IgD-negative memory B cell (primary cell): ENCODE measurements around the gene ABHD15. TPM values are rescaled to one million over a fixed set of nuclear protein-coding genes. Genes with fewer than 3 reads are reported as not detected.

Experiments
- polyA plus RNA-seq: library from polyadenylated mRNA; unstranded; fragments of 300-500 nt; fragmentation: Illumina TruSeq; gene quantifications from one replicate; pipeline ENCODE4 v1.2.3, GENCODE V29; 2021

Gene ABHD15
- polyA plus RNA-seq, 1 donor from 2014 or later: 11.7 TPM

Other genes with a start within 250 kb of the ABHD15 start
- 4.0 TPM for gene TAOK1, start 176.7 kb downstream of the ABHD15 start, polyA plus RNA-seq
- 29.4 TPM for gene TP53I13, start 1.7 kb upstream of the ABHD15 start, polyA plus RNA-seq
- 8.6 TPM for gene GIT1, start 22.6 kb upstream of the ABHD15 start, polyA plus RNA-seq
- not detected for gene ANKRD13B, start 26.1 kb upstream of the ABHD15 start, polyA plus RNA-seq
- not detected for gene CORO6, start 55.9 kb upstream of the ABHD15 start, polyA plus RNA-seq